HepG2 (cell line): ENCODE data around the gene RPL22L1. TPM values are rescaled to one million over a fixed set of nuclear protein-coding genes. Genes with fewer than 3 reads are reported as not detected.

Source experiments
- ATAC-seq: fragments of 200-7000 bp; cut with Tn5 transposase; 3 replicates; pipeline ENCODE4 v1.9.1; 2020; ENCODE audit warnings: mild to moderate bottlenecking, moderate library complexity
- BruUV-seq: library from RNA; stranded (reverse); fragments of 400-500 nt; replicated peaks from 2 replicates; lab custom pipeline; 2021; lab: Mats Ljungman, UMichigan
- CTCF ChIA-PET: fragments of 300-600 bp; formaldehyde crosslinking; extraction: SDS; loops from one replicate; lab custom pipeline; 2021; ENCODE audit warnings: low total read pairs, inconsistent platforms, low intra/inter-chr PET ratio; lab: Yijun Ruan, JAX
- POLR2A ChIA-PET: fragments of 350-600 bp; sonication (Branson Sonifier 250); formaldehyde crosslinking; loops from one replicate; lab custom pipeline; 2020; ENCODE audit warnings: antibody characterized with exemption, inconsistent platforms; lab: Yijun Ruan, JAX
- DNase-seq: peaks from one replicate; pipeline ENCODE4 v3.0.0-alpha.2; 2015; ENCODE audit warnings: low spot score
- FAIRE-seq: peaks from 3 replicates; lab custom pipeline; 2011; peaks lifted over from hg19 to GRCh38; lab: Jason Lieb, UNC
- H2AFZ ChIP-seq: one replicate; pipeline ENCODE4 v1.6.1; 2011; ENCODE audit warnings: low read length, inconsistent platforms
- H3K27ac ChIP-seq: fragments of 300-600 bp; 3 replicates; pipeline ENCODE4 v1.8.0; 2011; ENCODE audit warnings: mixed run types, mild to moderate bottlenecking, mixed read lengths, low read length, inconsistent platforms; ENCODE audit not compliant: insufficient read depth; ENCODE audit errors: extremely low read length
- H3K27me3 ChIP-seq, 2 experiments: fragments of 200-600 bp in 1 of 2; 2 replicates in 1 of 2; 3 replicates in 1 of 2; pipeline versions ENCODE4 v1.6.0 to v1.8.0; 2011; ENCODE audit warnings: low read length in 2 of 2, mild to moderate bottlenecking in 2 of 2, moderate library complexity in 2 of 2, inconsistent platforms in 1 of 2; ENCODE audit not compliant: insufficient read depth in 2 of 2, control insufficient read depth in 1 of 2
- H3K36me3 ChIP-seq, 2 experiments: fragments of 200-600 bp in 1 of 2; replicated peaks in 1 of 2; 2 replicates in 1 of 2; 3 replicates in 1 of 2; pipeline versions ENCODE4 v1.5.1 to v1.8.0; 2011; ENCODE audit warnings: low read length in 2 of 2, inconsistent platforms in 1 of 2; ENCODE audit not compliant: insufficient read depth in 2 of 2, control insufficient read depth in 1 of 2
- H3K4me1 ChIP-seq: 2 replicates; pipeline ENCODE4 v1.5.1; 2012; ENCODE audit warnings: low read length, inconsistent platforms; ENCODE audit not compliant: insufficient read depth
- H3K4me2 ChIP-seq: 2 replicates; pipeline ENCODE4 v1.6.0; 2011; ENCODE audit warnings: low read depth, low read length, inconsistent platforms
- H3K4me3 ChIP-seq, 3 experiments: fragments of 200-600 bp in 1 of 3; sonication (generic), shearing (Covaris generic) in 1 of 3; replicated peaks in 1 of 3; 2 replicates each; pipeline ENCODE4 v1.5.1; 2011 to 2016; ENCODE audit warnings: low read length in 3 of 3, inconsistent platforms in 2 of 3, low read depth in 2 of 3, mild to moderate bottlenecking in 2 of 3, control low read depth in 1 of 3, mixed read lengths in 1 of 3; ENCODE audit not compliant: insufficient read depth in 1 of 3
- H3K79me2 ChIP-seq: one replicate; pipeline ENCODE4 v1.6.1; 2011; ENCODE audit warnings: low read length, inconsistent platforms; ENCODE audit not compliant: insufficient read depth
- H3K9ac ChIP-seq: 2 replicates; pipeline ENCODE4 v1.6.0; 2011; ENCODE audit warnings: mild to moderate bottlenecking, low read depth, low read length, inconsistent platforms; ENCODE audit not compliant: insufficient read depth
- H3K9me3 ChIP-seq: 2 replicates; pipeline ENCODE4 v1.5.1; 2012; ENCODE audit warnings: mild to moderate bottlenecking, low read length
- H4K20me1 ChIP-seq: 2 replicates; pipeline ENCODE4 v1.6.0; 2011; ENCODE audit warnings: inconsistent platforms, mild to moderate bottlenecking, low read length, moderate library complexity; ENCODE audit not compliant: insufficient read depth
- MAFF ChIP-seq: IDR thresholded peaks from 2 replicates; pipeline ENCODE4 v1.6.1; 2011; ENCODE audit warnings: low read depth, low read length, improper control_type of control experiment
- MAFK ChIP-seq, 2 experiments: IDR thresholded peaks in 1 of 2; conservative IDR thresholded peaks in 1 of 2; 2 replicates each; pipeline ENCODE4 v1.6.1; 2011; ENCODE audit warnings: improper control_type of control experiment in 2 of 2, low read length in 2 of 2
- RARG ChIP-seq: sonication (generic); formaldehyde crosslinking; IDR thresholded peaks from 2 replicates; pipeline ENCODE4 v1.4.0; 2020; ENCODE audit warnings: low read depth, mild to moderate bottlenecking, missing genetic modification reagents
- ZMAT5 ChIP-seq: sonication (generic); formaldehyde crosslinking; IDR thresholded peaks from 2 replicates; pipeline ENCODE4 v1.5.0; 2020; ENCODE audit warnings: mild to moderate bottlenecking, low read depth, missing genetic modification reagents, borderline replicate concordance
- ZNF224 ChIP-seq: sonication (generic); formaldehyde crosslinking; IDR thresholded peaks from 2 replicates; pipeline ENCODE4 v1.5.0; 2020; ENCODE audit warnings: mild to moderate bottlenecking, missing genetic modification reagents
- ZNF691 ChIP-seq: sonication (generic); formaldehyde crosslinking; IDR thresholded peaks from 2 replicates; pipeline ENCODE4 v1.4.0; 2020; ENCODE audit warnings: missing genetic modification reagents, low read depth, mild to moderate bottlenecking, borderline replicate concordance
- WGBS: methylation state at CpG from one replicate; pipeline ENCODE4 v1.1.6; 2017; ENCODE audit warnings: low lambda C conversion rate; 5-methylcytosine and 5-hydroxymethylcytosine counted together
- in situ Hi-C: cut with HindIII; loops from 2 replicates; pipeline ENCODE4 v1.10.0; 2017; ENCODE audit warnings: low pct_unique_long_range_greater_than_20kb; ENCODE audit not compliant: extremely low pct_ligation_motif_present
- intact Hi-C: fragments of 100-400 bp; cut with micrococcal nuclease; formaldehyde crosslinking; loops from one replicate; pipeline ENCODE4 v1.10.0; 2022; ENCODE audit not compliant: unreplicated experiment
- polyA plus RNA-seq, 8 experiments: library from polyadenylated mRNA; depleted of rRNA in 3 of 8; stranded (reverse) in 7 of 8; unstranded in 1 of 8; fragments of >200 nt; fragmentation: Illumina TruSeq in 4 of 8; extraction: Trizol in 4 of 8; gene quantifications; 2 replicates each; pipeline versions ENCODE4 v1.2.1 to v1.2.3, GENCODE V29; 2011 to 2016; ENCODE audit warnings: low read depth in 4 of 8, missing spikeins in 1 of 8, mixed read lengths in 1 of 8; ENCODE audit not compliant: insufficient read depth in 1 of 8
- total RNA-seq, 5 experiments: library from RNA; depleted of rRNA; stranded (reverse); fragments of >200 nt; fragmentation: Illumina TruSeq; extraction: Trizol; gene quantifications; 2 replicates each; pipeline ENCODE4 v1.2.3, GENCODE V29; 2016; ENCODE audit warnings: low read depth in 1 of 5

The RPL22L1 gene
- total and polyA plus RNA-seq, 2 of the 13 experiments (the other 11 are each of a cell fraction or from before 2014, with no cell fraction given) = 42.7 to 152 TPM

- no peak for TF ChIP-seq RARG
- TF ChIP-seq ZMAT5 (CRISPR knock-in tag) = no peak
- TF ChIP-seq ZNF224 (CRISPR knock-in tag) = no peak
- DNase-seq (no peak), ATAC-seq (no peak), FAIRE-seq (no peak)
- Histone ChIP-seq H3K9me3 (no peaks in the 10 kb centered on the region), H3K27me3 (peaks cover 0 to 5% of the 10 kb centered on the region in 2 experiments; a peak in 3 of 5 replicates), H3K79me2 (no peaks in the 10 kb centered on the region), H3K4me3 (no peak overlapping the region), H3K4me1 (no peaks in the 10 kb centered on the region), H3K4me2 (no peak overlapping the region), H4K20me1 (no peaks in the 10 kb centered on the region), H3K9ac (no peak overlapping the region), H2AFZ (no peak overlapping the region), H3K27ac (no peak overlapping the region), H3K36me3 (no peaks in the 10 kb centered on the region)
- 0% methylated on average over 3 of the region's 3 CpGs for WGBS
- ChIA-PET POLR2A (no interaction called here), CTCF (no interaction called here)
- intact Hi-C loops = no loop called here
- BruUV-seq = no TSS peak
- in situ Hi-C loops = no loop called here
Measured at GRCh38 chr3:170835336-170835735, 34.7 kb downstream of the RPL22L1 start.

GRCh38 chr3:170830580-170830979, 39.4 kb downstream of the RPL22L1 start:
- ATAC-seq = no peak
- CTCF ChIA-PET = no interaction called here
- Histone ChIP-seq H4K20me1 (no peaks in the 10 kb centered on the region), H3K4me3 (no peak overlapping the region), H3K4me2 (no peak overlapping the region), H3K27me3 (peaks cover 3 to 21% of the 10 kb centered on the region in 2 experiments; a peak in 3 of 5 replicates), H3K4me1 (no peaks in the 10 kb centered on the region), H3K9ac (no peak overlapping the region), H3K36me3 (no peaks in the 10 kb centered on the region), H3K79me2 (no peaks in the 10 kb centered on the region), H2AFZ (no peak overlapping the region), H3K9me3 (no peaks in the 10 kb centered on the region), H3K27ac (no peak overlapping the region)
- FAIRE-seq = no peak
- no TSS peak for BruUV-seq
- in situ Hi-C loops = no loop called here
- no peak for DNase-seq
- POLR2A ChIA-PET = no interaction called here
- 64% methylated on average over 4 of the region's 4 CpGs for WGBS
- TF ChIP-seq ZNF691 (CRISPR knock-in tag) = no peak
- TF ChIP-seq MAFF = peak; percentile 51
- peak; percentile 69 to 77 for TF ChIP-seq MAFK (conservative IDR thresholded peaks at IDR 0.05 in 1 of 2, IDR thresholded peaks at IDR 0.05 in 1 of 2; ENCODE audit: low read length in 2 of 2)
- TF ChIP-seq, all 625 proteins: peak for 2
- intact Hi-C loops = no loop called here
